GM19035 (cell line): Measurements from ENCODE around the gene HRC.
A peak's percentile ranks its signal among the peaks of the same experiment; 100 is the strongest.

Experiments used
- ATAC-seq: cut with Tn5 transposase; IDR thresholded peaks from one replicate; pipeline ENCODE4 v1.9.1; 2021; ENCODE audit not compliant: unreplicated experiment

HRC gene

DNA sequence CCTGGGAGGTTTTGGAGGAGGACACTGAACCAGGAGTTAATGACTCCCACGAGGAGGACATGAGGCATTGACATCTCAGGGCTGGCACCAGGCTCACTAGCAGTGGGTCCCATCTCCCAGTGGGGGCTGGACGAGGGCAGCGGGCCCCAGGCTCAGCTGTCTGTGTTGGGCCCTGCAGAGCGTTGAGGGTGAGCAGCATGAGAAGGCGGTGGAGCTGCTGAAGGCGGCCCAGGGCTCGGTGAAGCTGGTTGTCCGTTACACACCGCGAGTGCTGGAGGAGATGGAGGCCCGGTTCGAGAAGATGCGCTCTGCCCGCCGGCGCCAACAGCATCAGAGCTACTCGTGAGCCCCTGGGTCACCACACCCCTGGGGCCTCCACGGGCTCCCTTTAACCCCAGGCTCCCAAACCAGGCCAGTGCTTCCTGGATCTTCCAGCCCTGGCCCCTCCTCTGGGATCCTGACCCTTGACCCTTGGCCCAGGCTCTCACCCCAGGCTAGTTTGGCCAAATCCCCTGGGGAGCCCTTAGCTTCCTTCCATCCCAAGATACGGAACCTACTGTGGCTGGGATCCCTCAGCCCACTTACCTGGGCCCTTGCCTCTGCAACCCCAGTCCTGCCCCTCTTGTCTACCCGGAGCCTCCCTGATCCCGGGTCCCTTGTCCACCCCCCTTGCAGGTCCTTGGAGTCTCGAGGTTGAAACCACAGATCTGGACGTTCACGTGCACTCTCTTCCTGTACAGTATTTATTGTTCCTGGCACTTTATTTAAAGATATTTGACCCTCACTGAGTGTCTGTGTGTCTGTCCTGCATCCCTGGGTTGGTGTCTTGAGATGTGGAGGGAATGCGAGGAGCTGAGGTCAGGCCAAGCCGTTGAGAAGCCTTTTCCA, 37.3 kb downstream of the HRC start:
- ATAC-seq, result no peak

DNA sequence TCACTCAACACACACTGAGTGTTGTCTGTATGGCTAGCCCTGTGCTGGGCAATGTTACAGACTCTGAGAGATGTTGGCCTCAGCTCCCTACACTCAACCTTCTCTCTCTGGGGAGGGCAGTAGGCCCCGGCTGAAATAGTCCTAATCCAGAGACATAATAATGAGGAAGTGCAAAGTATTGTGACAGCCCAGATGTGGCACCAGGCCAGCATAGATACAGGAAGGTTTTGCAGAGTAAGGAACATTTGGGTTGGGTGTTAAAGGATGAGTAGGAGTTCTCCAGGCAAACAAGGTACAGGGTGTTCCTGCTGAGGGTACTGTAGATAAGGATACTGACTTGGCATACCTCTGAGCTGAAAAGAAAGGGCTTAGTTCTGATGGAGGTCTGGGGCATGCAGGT, 38.7 kb downstream of the HRC start:
- no peak for ATAC-seq

DNA sequence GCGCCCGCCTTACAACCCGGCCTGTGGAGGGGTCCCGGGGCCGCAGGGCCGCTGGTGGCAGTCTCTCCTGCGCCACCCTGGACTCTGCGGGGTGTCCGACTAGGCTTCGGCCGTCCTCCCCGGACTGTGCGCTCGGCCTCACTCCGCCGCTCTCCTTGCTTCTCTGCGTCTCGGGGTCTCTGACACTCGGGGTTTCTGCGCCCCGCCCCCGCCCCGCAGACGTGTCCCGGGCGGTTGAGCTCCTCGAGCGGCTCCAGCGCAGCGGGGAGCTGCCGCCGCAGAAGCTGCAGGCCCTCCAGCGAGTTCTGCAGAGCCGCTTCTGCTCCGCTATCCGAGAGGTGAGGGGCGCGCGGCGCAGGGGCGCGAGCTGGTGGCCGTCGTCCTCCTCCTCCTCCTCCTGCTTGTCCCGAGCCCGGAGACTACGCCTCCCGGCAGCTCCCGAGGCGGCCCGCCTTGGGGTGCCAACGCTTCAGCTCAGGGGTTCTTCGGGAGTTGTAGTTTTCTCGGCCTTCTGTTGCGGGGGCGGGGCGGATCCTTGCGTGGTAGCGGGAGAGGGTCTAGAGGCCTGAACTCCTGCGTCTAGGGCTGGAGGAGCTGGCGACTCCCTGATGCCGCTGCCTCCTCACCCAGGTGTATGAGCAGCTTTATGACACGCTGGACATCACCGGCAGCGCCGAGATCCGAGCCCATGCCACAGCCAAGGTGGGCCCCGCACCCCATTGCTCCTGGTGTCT, 40.4 kb downstream of the HRC start:
- ATAC-seq, result no peak

DNA sequence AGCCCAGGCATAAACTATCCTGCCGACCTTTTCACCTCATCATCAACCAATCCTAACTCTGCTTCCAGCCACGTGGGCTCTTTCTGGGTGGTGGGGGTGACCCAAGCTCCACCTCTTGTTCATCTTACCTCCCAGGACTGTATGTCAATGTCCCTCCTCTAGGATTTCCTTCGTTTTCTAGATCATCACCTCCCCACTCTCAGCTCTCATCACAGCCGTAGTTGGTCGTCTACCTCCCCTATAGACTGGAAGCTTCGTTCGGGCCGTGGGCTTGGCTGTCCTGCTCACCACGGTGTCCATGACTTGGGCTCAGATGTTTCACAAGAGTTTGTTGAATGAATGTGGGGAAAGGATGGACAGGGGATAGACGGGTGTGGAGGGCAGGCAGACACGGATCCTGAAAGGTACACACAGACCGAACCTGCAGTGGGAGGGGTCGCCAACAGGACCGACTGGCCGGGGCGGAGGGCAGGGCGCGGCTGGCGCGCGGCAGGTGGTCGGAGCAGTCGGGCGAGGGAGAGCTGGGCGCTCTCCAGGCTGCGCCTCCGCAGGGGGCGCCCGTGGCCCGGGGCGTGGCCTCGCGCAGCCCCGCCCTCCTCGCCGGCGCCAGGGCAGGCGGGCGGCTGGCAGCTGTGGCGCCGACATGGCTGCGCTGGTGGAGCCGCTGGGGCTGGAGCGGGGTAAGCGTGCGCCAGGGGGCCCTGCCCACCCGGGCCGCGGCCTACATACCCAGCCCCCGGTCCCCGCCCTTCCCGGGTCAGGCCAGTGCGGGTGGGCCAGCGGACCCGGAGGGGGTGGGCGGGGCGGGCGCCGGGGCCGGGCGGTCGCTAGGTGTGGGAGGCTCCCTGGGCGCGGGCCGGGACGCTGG, 41.2 kb downstream of the HRC start, which contains the start of gene LIN7B:
Gene LIN7B (plus strand): TSS at position 609 of the 868 bp plus-strand sequence. CDS start 35 bp downstream, at position 644.
- ATAC-seq, result peak; percentile 44

DNA sequence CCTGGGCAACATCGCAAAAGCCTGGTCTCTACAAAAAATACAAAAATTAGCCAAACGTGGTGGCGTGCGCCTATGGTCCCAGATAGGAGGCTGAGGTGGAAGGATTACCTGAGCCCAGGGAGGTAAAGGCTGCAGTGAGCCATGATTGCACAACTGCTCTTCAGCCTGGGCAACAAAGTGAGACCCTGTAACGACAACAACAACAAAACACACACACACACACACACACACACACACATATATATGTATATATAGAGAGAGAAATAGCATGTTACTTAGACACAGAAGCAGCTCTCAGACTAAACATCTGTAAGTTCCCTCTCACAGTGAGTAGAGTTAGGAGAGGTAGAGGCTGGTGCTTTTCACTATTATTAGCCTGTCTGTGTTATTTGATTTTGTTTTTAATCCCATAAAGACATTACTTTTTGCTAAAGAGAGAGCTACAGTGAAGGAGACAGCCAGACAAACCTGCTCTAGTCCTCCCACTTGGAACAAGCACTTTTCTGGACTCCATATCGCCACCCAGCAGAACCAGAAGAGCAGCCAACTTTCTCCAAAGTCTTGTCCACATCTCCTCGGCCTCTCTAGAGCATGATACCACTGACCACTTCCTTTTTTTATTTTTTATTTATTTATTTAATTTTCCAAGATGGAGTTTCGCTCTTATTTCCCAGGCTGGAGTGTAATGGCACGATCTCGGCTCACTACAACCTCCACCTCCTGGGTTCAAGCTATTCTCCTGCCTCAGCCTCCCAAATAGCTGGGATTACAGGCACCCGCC, 43.8 kb downstream of the HRC start:
- ATAC-seq, result no peak

DNA sequence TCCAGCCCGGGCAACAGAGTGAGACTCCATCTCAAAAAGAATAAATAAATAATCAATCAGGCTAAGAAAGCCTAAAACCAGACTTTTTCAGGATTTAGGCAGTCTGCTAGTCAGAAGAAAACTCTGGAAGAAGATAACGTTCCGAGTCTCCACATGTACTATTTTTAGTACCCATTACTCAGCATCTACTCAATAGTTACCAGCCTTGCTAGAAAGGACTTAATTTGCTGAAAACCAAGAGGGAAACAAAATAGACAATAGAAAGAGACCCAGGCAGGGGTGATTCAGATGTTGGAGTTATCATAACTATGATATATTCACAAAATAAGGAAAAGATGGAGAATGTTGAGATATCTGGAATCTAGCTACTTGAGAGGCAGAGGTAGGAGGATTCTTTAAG, 44.6 kb downstream of the HRC start:
- ATAC-seq, result no peak

DNA sequence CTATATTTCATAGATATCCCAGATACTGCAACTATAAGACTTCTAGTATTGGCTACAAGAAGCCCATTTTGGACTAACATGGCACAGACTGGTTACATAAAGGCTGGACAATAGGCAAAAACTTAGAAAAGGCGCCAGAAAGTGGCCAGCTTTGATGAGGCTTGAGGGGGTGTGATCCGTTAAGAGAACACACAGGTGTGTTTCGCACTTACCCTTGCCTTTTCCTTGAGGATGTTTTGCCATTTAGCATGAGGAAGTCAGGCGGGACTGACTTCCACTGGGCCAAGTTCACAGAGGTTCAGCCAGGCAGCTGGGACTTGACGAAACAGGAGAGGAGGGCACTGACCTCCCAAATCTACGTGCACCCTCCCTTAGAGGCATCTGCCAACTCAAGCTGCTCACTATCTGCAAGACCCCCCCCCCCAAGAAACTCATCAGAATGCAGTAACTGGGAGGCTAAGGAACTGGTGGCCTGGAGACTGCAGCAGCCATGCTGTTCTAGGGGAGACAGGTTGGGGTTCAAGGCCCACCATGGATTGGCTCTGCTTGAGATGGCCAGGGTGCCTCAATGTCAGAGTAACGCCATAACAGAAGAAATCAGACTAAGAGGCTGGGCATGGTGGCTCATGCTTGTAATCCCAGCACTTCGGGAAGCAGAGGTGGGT, 45.5 kb downstream of the HRC start:
- ATAC-seq, result no peak

DNA sequence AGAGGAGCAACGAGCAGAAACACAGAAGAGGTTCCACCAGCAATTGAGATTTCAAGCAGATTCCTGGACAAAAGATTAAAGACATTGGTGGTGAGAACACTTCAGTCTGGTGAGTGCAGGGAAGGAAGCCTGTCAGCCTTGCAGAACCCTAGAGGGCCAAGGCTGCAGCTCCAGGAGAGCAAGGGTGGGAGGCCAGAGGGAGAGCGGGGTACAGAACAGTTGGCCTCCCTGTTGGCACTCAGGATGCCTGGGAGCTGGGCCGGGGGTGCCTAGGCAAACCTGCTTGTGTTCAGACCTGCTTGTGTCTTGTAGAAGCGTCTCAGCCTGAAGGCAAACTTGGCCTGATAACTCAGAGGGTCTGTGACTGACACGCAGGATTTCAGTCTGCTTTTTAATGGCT, 46.1 kb downstream of the HRC start:
- no peak for ATAC-seq

DNA sequence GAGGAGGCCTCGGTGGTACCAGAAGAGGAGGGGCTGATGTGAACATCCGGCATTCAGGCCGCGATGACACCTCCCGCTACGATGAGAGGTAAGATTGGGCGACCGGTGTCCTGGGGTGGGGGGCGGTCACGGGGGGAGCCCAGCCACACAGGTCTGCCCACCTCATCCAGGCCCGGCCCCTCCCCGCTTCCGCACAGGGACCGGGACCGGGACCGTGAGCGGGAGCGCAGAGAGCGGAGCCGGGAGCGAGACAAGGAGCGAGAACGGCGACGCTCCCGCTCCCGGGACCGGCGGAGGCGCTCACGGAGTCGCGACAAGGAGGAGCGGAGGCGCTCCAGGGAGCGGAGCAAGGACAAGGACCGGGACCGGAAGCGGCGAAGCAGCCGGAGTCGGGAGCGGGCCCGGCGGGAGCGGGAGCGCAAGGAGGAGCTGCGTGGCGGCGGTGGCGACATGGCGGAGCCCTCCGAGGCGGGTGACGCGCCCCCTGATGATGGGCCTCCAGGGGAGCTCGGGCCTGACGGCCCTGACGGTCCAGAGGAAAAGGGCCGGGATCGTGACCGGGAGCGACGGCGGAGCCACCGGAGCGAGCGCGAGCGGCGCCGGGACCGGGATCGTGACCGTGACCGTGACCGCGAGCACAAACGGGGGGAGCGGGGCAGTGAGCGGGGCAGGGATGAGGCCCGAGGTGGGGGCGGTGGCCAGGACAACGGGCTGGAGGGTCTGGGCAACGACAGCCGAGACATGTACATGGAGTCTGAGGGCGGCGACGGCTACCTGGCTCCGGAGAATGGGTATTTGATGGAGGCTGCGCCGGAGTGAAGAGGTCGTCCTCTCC, 47.4 kb downstream of the HRC start:
- ATAC-seq, result no peak

DNA sequence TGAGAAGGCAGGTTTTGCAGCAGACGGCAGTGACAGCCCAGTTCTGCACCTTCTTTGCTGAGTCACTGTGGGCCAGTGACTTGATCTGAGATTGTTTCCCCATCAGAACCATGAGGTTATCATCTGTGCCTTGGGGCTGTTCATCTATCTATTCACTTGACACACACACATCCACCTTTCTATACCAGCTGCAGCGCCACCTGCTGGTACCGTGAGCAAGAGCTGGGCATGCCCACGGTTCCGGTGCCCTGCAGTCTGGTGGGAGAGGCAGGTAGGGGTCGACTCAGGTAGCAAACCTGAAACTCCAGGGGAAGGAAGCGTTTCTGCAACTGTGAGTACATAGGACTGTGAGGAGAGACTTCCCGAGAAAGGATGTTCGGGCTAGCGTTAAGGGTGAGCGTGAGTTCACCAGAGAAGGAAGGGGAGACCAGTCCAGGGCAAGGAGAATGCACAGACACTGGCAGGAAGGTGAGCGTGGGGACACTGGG, 48.5 kb downstream of the HRC start:
- ATAC-seq, result no peak

DNA sequence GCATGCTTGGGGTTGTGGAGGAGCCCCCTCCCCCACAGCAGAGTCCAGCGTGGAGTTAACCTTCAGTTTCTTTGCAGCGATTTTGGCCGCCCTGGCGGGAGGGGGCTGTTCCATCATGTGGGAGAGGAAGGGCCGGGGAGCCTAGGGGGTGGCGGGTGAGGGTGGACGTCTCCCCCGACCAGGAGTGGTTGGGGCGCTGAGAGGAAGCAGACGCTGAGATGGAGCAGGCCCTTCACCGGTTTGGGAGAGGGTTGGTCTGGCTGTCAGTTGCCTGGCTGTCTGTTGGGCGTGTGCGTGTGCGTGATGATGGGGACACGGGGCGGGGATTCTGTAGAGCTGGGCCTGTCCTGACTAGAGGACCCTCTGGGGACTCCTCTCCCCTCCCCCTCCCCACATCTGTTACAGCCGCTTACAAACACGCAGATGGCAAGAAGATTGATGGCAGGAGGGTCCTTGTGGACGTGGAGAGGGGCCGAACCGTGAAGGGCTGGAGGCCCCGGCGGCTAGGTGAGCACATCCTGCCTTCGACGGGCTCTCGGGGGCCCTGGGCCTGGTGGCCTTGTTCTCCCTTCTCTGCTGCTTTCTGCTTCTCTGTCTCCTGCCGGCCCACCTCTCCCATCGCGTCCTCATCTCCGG, 50.8 kb downstream of the HRC start:
- ATAC-seq, result no peak

DNA sequence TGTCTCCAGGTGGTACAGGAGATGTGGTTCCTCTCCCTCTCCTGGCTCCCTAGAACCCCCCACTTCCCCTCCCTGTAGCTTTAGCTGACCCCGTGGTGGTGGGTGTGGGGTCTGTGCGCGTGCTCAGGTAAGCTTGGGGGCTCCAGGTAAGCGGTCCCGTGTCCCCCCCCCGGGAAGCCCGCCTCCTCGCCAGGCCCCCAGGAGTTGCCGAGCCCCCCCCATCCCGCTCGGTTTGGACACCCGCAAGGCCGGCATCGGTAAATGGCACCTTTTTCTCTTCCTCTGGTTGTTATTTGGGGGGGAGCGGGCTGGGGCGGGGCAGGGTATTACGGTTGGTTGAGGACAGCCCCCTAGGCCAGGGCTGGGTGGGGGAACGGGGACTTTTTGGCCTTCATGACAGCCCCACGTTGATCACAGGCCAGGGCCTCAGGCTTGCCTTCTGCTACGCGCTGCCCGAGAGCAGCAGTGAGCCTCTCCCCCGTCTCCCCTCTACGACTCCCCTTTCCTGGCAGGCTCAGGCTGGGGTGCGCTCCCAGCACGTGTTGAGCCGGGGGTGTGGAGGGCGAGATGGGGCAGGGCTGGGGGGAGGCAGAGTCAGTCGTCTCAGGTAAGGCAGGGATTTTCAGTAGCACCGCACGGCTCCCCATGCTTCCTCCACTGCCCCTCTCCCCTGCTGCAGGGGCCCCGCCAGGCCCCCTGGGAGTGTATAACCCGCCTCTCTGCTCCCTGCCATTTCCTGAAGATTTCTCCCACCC, 51.7 kb downstream of the HRC start:
- no peak for ATAC-seq

DNA sequence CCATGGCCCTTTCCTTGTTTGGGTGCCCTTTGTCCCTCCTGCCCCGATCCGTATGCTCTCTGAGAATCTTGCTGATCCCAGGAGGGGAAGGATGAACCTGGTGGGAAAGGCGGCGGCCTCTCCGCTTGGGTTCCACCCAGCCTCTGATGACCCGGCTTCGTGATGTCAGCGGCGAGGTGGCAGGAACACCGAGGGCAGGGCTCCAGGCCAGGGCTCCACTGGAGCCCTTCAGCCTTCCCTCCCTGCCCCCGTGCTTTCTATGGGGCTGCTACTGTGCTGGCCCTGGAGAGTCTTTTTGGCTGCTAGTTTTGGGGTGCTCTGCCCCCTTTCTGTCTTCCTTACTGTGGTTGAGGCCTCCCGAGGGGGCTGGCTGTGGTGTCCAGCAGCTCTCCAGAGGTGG, 52.9 kb downstream of the HRC start:
- ATAC-seq, result no peak
